UCSD-AML1 (cell line): ENCODE measurements around the gene SCAP.
"Not testable (repeated sequence)": the region's sequence is repeated elsewhere in the genome, so short reads cannot be mapped to it uniquely, and the experiment has no call there.

Source experiments
- DNase-seq: peaks from one replicate; lab custom pipeline; 2025; ENCODE audit not compliant: unreplicated experiment; lab: John Stamatoyannopoulos, UW

The SCAP gene

GRCh38 chr3:47404431-47404876 lies 71.3 kb downstream of the SCAP start:
- DNase-seq, result no peak

- no peak for DNase-seq
Observed at GRCh38 chr3:47399531-47400270, 76.0 kb downstream of the SCAP start.

- DNase-seq, result no peak
Observed at GRCh38 chr3:47399016-47399415, 76.7 kb downstream of the SCAP start.

DNA sequence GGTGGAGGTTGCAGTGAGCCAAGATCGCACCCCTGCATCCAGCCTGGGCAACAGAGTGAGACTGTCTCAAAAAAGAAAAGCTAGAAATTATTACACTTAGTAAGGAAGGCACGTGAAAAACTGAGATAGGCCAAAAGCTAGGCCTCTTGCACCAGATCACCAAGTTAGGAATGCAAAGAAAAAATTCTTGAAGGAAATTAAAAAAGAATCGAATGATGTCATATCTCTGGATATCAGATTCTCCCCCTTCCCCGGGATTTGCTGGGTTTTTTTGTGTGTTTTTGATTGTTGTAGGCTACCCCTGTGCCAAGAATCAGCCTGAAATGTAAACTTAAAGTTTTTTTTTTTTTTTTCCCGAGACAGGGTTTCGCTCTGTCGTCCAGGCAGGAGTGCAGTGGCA lies 77.5 kb downstream of the SCAP start:
- DNase-seq, result no peak

- DNase-seq, result no peak
Observed at GRCh38 chr3:47394881-47395280, 80.9 kb downstream of the SCAP start.

- DNase-seq, result no peak
Observed at GRCh38 chr3:47394140-47394870, 81.4 kb downstream of the SCAP start.

GRCh38 chr3:47392933-47393332 lies 82.8 kb downstream of the SCAP start:
- no peak for DNase-seq

DNA sequence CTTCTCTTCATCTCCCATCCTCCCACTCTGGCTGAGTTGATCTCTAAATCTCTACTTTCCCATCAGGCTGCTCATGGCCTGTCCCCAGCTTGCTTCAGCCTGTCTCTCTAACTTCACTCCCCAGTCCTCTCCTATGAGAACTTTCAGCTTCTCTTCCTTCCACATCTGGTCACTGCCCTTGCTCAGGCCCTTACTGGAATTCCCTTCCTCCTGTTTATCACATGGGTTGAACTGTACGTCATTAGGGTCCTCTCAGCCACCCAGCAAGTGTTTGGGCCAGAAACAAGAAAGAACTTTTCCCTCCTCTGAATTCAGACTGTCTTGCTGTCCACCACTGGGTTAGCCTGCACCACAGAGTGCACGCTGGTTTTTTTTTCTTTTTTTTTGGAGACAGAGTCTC lies 89.9 kb downstream of the SCAP start:
- no peak for DNase-seq

GRCh38 chr3:47385007-47385406 lies 90.7 kb downstream of the SCAP start:
- DNase-seq, result no peak

GRCh38 chr3:47384425-47384824 lies 91.3 kb downstream of the SCAP start:
- no peak for DNase-seq

DNA sequence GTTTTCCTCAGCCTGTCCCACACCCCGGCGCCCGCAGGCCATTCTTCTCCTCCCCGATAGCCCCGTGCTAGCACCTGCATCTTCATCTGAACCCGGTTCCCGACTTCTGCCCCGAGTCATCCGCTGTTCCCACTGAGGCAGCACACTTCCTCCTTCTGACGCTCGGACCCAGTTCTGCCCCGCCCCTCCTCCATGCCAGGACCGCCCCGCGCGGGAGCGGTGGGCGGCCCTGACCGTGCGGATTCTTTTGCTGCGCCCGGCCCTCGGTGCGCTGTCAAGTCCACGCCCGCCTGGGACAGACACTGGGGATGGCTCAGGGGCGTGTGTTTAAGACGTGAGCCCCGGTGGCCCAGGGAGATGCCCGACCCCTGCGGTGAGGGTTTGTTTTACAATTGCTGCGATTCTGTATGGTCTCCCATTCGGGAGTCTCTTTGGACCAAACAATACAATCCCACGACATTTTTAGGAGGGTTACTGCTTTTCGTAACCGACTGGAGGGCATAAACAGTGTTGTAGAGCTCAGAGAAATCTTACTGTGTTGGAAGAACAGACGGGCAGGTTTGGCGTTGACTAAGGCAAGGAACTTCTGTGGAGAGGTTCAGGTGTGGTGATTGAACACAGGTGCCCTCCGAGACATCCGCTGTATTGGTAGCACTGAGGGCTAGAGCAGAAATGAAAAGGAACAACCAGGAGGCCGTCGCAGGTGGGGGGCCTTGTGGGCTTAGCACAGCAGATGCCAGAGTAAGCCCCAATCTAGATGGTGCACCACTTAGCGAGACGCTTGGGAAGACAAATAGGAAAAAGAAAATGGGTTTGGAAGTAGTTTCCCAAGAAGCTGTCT lies 94.2 kb downstream of the SCAP start:
- DNase-seq, result peak; percentile 88

GRCh38 chr3:47380601-47381316 lies 95.0 kb downstream of the SCAP start, which contains the start of gene PTPN23:
PTPN23 (plus strand) TSS chr3:47381021; CDS start chr3:47381097, 76 bp downstream.
- DNase-seq, result peak; percentile 99

- DNase-seq, result no peak
Observed at GRCh38 chr3:47380026-47380600, 95.6 kb downstream of the SCAP start.

- no peak for DNase-seq
Observed at GRCh38 chr3:47379411-47379899, 96.3 kb downstream of the SCAP start.

DNA sequence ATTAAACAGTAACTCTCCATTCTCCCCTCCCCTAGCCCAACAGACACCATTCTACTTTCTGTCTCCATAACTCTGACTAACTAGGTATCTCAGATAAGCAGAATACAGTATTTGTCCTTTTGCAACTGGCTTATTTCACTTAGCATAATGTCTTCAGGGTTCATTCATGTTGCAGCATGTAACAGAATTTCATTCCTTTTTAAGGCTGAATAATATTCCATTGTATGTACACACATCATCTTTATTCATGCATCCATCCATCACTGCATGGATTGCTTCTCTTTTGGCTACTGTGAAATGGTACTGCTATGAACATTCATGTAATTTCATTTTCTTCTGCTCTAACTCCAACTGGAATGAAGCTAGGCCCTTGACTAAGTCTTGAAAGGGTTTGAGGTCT lies 96.9 kb downstream of the SCAP start:
- DNase-seq, result no peak

GRCh38 chr3:47377186-47377585 lies 98.6 kb downstream of the SCAP start:
- DNase-seq, result no peak

DNA sequence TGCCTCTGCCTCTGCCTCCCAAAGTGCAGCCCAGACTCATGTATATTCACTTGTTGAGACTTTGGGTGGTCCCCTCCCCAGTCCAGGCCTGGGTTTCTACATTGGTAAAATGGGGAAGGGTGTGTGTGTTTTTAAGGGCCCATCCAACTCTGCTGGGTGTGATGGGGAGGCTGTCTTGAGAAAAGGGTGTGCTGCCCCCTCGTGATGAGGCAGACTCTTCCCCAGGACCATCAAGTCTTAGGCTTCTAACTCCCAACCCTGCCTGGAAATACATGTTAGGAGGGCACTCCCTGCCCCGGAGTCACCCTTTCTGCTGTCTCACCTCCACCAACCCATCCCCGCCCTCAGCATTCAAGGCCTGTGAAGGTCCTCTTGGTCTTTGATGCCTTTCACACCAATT lies 99.3 kb downstream of the SCAP start:
- DNase-seq, result no peak

DNA sequence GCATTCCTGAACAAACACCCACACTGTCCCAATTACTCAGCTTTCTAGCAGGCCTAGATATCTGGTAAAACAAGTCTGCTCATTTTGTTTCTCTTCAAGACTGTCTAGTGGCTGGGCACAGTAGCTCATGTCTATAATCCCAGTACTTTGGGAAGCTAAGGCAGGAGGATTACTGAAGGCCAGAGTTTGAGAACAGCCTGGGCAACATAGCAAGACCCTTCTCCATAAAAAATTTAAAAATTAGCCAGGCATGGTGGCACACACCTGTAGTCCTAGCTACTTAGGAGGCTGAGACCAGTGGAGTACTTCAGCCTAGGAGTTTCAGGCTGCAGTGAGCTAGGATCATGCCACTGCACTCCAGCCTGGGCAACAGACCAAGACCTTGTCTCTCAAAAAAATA lies 101.2 kb downstream of the SCAP start:
- DNase-seq, result no peak

DNA sequence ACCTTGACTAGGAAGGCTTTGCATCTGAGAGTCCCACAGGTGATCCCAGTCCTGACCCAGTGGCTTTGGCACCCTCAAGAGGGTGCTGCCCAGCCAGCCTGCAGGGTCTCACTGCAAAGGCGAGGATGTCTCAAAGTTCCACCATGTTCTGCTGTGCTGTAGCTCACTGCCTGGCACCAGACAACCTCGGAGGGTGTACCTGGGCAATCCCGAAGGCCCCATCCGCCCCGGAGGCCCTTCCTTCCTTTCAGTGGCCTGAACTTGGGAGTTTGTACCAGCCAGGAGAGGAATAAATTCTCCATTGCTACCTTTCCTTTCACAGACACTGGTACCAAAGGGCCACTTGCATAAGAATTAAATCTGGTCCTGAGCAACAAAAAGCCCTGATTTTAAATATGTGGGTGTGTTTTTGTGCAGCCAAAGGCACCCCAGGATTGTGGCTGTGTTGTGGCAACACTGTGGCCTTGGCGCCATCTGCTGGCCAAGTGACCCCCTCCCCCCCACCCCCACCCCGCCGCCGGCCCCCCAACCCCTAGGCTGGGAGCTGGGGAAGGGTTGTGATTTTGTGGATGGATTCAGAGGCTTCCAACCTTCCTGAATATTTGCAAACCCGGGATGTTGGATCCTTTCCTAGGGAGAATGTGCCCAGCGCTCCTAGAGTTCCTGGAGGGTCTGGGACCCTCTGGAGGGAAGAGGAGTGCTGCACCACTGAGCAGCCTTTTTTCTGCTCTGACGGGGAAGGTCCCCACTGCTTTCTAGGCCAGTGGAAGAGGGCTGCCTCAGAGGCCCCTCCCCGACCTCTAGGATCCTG lies 104.6 kb downstream of the SCAP start:
- DNase-seq, result no peak

DNA sequence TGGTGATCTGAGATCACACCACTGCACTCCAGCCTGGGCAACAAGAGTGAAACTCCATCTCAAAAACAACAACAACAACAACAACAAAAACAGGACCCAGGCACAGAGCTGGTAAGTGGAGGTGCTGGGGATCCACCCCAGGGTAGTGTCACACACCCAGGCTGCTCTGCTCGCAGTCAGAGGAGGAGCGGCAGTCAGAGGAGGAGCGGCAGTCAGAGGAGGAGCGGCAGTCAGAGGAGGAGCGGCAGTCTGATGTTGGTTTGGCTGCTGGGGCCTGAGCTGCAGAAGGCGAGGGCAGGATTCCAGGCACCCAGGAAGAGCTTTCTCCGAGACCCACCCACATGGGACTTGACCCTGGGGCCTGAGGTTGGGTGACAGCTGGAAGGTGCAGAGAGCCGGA lies 105.7 kb downstream of the SCAP start:
- DNase-seq, result not testable (repeated sequence)
